GM21723 (cell line): ENCODE results near the gene TFAP2C.
"Not testable (repeated sequence)": the region's sequence is repeated elsewhere in the genome, so short reads cannot be mapped to it uniquely, and the experiment has no call there.

Experiments used
- ATAC-seq: cut with Tn5 transposase; IDR thresholded peaks from one replicate; pipeline ENCODE4 v1.9.1; 2021; ENCODE audit warnings: mild to moderate bottlenecking, moderate library complexity; ENCODE audit not compliant: unreplicated experiment

The TFAP2C gene

DNA sequence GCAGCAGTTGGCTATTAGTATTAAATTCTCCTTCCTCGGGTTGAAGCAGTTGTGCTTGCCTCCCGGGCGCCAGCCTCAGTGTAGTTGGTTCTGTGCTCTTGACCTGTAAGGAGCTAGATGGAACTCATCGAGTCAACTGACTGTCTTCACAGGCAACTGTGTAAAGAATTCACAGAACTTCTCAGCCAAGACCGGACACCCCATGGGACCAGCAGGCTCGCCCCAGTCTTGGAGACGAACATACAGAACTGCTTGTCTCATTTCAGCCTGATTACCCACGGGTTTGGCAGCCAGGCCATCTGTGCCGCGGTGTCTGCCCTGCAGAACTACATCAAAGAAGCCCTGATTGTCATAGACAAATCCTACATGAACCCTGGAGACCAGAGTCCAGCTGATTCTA is 8.5 kb downstream of the TFAP2C start:
- ATAC-seq, result no peak

DNA sequence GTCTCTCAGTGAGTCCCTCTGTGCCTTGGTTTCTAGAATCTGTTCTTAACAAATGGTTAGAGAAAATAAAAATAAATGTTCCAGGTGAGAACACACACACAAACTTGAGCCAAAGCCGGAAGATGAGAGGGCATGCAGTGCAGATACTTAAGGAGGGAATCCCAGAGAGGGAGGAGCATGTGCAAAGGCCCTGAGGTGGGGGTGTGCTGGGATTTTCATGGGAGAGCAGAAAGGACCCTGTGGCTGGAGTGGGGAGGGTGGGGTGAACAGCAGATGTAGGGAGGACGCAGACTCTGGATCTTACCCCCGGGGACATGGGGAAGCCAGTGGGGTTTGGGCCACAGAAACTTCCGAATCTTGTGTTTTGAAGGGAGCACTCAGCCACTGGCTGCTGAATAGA is 17.5 kb downstream of the TFAP2C start:
- no peak for ATAC-seq

DNA sequence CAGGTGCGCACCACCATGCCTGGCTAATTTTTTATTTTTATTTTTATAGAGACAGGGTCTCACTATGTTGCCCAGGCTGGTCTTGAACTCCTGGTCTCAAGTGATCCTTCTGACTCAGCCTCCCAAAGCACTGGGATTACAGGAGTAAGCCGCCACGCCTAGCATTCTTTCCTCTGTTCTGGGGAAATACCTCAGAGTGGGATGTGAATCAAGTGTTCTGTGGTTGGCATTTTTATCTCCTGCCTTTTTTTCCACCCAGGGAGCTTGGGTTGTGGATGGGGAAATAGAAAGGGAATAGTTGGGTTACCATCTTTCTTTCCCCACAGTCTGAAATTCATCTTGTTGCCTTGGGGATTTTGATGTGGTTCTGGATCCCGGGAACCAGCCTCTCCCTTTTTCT is 24.1 kb downstream of the TFAP2C start:
- no peak for ATAC-seq

DNA sequence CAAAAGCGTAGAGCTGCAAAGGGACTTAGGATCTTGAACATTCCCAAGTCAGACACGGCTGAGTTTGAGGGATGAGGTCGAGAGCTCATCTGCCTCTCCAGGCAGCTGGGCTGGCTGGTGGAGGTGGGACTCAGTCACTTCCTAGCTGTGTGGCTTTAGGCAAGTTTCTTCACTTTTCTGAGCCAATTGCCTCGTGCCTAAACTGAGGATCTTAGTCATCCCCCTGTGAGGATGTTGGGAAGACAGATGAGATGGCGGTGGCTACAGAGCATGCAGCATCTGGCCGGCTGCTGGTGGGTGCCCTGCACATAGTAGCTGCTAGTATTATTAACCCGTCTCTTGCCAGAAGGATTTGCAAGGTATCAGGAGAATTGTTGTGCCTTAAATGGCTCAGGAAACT is 27.5 kb downstream of the TFAP2C start:
- ATAC-seq, result no peak

DNA sequence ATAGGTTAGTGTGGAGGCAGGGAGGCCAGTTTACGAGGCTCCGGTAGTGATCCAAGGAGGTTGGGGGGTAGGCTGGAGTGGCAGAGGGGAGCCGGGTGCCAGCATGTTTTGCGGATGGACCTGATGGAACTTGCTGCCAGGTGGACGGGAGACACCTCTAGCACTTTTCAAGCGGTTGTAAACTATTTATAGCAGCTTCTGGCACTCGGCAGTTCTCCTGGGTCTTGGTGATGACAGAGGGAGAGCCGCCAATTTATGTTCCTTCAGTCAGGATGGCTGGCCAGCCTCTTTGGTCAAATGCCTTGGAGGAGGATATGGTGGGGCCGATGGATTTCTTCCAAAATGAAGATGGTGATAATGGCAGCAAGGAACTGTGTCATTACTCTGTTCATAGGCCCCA is 28.8 kb downstream of the TFAP2C start:
- ATAC-seq, result no peak

DNA sequence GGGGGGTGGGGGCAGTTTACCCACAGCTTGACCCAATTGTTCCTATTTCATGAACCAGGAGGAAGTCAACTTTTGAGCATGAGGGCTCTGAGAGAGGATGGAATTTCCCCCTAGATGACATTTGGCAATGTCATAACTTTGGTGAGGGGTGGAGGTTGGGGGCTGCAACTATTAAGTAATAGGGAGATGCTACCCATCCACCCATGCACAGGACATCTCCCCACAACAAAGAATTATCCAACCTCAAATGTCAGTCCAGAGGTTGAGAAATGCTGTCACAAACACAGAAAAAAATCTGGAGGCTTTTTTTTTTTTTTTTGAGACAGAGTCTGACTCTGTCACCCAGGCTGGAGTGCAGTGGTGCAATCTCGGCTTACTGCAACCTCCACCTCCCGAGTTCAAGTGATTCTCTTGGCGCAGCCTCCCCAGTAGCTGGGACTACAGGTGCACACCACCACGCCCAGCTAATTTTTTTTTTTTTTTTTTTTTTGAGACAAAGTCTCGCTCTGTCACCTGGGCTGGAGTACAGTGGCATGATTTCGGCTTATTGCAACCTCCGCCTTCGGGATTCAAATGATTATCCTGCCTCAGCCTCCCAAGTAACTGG is 29.3 kb downstream of the TFAP2C start:
- ATAC-seq, result not testable (repeated sequence)

DNA sequence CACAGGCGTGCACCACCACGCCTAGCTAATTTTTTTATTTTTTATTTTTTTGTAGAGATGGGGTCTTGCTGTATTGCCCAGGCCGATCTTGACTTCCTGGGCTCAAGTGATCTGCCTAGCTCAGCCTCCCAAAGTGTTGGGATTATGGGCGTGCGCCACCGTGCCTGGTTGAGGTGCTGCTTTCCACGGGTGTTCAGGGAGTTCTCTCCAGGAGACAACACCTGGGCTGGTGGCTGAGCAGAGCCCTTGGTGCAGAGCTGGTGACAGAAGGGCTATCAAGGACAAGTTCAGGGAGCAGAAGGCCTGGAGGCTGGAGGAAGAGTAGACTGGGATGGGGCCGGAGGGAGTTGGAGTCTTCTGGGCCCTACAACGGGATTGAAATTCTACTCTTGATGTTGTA is 34.6 kb downstream of the TFAP2C start:
- no peak for ATAC-seq

DNA sequence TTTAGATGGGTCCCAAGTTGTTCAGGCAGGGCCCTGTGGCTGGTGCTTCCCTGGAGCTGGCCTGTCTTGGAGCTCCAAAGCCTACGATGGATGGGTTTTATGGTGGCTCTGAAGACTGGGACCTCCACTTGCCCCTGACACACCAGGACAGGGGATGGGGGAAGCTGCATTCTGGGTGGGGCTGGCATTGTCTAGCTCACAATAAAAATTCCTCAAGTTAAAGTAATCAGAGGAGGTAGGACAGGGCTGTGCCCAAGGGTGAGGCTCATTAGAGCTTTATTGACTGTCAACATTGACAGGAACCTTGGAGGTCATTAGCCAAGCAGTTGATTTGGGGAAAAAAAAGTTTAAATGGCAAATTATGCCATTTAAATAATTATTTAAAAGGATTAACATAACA is 35.7 kb downstream of the TFAP2C start:
- ATAC-seq, result no peak

DNA sequence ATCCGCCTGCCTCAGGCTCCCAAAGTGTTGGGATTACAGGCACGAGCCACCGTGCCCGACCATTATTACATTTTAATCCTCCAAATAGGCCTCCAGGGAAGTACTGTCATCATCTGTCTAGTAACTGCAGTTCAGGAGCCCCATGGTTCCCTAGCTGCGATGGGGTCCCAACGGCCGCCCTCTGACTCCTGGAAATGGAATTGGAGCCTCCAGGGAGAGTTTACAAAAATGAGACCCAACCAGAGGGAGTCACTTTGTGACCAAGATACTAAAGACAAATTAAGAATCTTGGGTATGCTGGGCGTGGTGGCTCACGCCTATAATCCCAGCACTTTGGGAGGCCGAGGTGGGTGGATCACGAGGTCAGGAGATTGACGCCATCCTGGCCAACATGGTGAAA is 36.7 kb downstream of the TFAP2C start:
- ATAC-seq, result no peak

DNA sequence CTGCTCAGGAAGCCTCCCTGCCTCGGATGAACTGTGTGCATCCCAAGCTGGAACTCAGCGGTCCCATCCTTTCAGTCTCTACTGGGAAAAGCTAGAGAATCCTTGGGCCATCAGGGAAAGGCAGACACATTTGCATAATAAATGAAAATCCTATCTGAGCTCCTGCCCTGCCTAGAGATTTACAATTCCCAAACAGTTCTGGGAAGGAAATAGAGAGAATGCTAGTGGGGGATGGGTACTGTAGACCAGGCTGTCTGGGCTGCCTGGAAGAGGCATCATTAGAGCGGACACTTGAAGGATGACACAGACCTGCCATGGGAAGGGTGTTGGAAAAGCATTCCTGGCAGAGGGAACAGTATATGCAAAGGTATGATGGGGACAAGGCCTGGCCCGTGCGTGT is 44.3 kb downstream of the TFAP2C start:
- no peak for ATAC-seq

DNA sequence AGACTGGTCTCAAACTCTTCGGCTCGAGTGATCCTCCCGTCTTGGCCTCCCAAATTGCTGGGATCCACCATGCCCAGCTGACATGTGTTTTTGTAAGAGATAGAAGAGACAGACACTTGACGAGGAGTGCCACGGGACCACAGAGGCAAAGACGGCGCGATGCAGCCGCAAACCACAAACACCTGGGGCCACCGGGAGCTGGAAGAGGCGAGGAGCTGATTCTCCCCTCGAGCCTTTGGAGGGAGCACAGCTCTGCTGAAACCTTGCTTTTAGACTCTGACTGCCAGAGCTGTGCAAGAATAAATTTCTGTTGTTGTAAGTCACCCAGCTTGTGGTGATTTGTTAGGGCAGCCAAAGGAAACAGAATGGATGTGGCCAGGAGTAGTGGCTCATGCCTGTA is 46.9 kb downstream of the TFAP2C start:
- ATAC-seq, result no peak

DNA sequence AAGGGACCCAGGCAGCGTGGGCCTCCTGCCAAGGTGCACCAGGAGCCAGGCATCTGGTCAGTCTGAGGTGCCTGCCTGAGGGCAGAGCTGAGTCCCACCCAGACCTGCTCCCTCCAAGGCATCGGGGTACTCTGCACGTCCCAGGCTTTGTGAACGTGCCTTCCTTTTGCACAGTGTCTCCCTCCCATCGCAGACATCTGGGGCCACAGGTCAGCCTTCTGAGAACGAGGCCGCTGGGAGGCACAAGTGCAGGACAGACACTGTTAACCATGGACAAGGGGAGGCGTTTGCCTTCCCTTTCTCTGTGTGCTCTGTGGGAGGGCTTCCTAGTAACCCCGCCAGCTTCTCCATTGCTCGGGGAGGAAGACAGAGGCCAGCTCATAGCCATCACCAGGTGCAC is 47.6 kb downstream of the TFAP2C start:
- ATAC-seq, result no peak

DNA sequence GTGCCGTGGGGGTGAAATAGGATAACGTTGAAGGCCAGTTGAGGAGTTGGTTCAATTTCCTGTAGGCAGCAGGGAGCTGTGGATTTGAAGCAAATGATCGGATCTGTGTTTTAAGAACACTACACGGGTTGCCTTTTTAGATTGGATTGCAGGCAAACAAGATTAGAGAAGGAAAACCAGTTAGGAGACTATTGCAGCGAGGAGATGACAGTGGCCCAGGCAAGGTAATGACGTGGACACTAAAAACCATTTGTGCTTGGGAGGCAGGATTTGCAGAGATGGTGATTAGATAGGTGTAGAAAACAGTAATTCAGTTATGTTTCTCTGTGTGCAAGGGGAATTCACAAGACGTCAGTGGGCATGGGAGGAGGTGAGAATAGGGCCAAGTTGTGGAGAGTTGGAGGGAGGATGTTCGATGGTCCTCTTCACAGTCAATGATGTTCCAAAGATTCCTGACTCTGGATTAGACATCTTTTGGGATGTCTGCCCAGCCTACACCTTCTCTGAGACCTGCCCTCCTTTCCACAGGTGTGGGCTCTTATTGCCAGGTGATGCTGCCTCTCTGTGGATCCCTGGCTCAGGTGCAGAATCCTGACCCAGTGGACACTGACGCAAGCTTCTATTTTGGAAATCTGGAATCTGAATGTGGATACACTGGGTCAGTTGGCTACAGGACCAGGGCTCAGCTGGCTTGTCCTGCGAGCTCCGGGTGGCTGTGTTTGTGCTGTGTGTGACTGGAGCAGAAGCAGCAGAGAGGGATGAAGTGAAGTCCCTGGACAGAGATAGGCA is 54.2 kb downstream of the TFAP2C start:
- no peak for ATAC-seq

DNA sequence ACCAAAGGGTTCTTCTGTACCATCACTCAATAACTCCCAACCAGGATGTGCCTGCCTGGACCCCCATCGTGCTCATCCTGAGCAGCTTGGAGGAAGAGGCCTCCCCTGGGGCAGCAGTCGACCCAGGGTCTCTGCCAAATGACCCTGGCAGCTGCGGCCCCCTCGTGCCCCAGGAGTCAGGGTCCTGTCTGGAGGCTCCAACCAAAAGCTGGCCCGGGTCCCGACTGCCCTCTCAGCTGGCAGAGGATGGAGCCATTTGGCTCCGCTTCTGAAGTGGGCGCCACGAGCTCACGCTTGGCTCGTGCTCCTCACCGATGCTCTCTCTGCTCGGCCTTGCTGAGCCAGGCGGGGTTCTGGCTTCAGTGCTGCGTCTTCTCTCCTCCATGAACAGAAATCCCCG is 56.8 kb downstream of the TFAP2C start:
- ATAC-seq, result no peak

DNA sequence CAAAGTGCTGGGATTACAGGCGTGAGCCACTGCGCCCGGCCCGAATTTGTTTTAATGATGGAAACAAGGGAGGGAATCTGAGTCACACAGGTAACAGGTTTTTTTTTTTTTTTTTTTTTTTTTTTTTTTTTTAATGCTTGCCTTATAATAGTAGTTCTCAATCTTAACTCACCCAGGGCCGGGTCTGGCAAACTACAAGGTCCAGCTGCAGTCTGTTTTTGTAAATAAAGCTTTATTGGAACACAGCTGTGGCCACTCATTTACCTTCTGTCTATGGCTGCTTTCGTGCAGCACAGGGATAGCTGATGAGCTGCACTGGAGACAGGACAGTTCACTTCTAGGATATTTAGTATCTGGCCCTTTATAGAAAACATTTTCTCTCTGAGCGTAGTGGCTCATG is 58.0 kb downstream of the TFAP2C start:
- no peak for ATAC-seq

DNA sequence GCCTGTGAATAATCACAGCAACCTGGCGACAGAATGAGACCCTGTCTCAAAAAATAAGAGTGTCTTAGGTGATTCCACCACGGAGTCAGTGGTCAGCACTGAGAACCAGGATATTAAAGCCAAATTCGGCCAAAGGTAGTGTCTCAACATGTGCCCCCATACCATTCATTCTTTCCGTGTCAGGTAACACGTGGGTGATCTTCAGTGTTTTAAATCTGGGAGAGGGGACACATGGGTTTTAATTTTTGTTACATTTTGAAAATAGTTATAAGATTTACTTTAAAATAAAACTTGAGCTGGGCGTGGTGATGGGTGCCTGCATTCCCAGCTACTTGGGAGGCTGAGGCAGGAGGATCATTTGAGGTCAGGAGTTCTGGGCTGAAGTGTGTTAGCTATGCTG is 59.0 kb downstream of the TFAP2C start:
- no peak for ATAC-seq
